NAMALWA (cell line): ENCODE data around the gene GPSM3.
"Not testable (repeated sequence)": the region's sequence is repeated elsewhere in the genome, so short reads cannot be mapped to it uniquely, and the experiment has no call there.

Source experiments
- DNase-seq: peaks from one replicate; pipeline ENCODE4 v3.0.0-alpha.2; 2015; ENCODE audit warnings: low spot score

The GPSM3 gene

GRCh38 chr6:32187009-32187709 lies 5.3 kb downstream of the GPSM3 start:
- no peak for DNase-seq

- not testable (repeated sequence) for DNase-seq
Observed at GRCh38 chr6:32186151-32186840, 6.1 kb downstream of the GPSM3 start.

- not testable (repeated sequence) for DNase-seq
Observed at GRCh38 chr6:32185681-32186131, 6.7 kb downstream of the GPSM3 start.

GRCh38 chr6:32184084-32184640 lies 8.3 kb downstream of the GPSM3 start, which contains the start of gene AGER:
Gene AGER (minus strand): TSS chr6:32184253. CDS start chr6:32184222, 31 bp downstream.
- DNase-seq: no peak

GRCh38 chr6:32183483-32184083 lies 8.9 kb downstream of the GPSM3 start:
- no peak for DNase-seq

GRCh38 chr6:32183030-32183429 lies 9.4 kb downstream of the GPSM3 start:
- no peak for DNase-seq

- no peak for DNase-seq
Observed at GRCh38 chr6:32182555-32182981, 9.9 kb downstream of the GPSM3 start.

GRCh38 chr6:32181915-32182529 lies 10.4 kb downstream of the GPSM3 start:
- DNase-seq: no peak

- DNase-seq: no peak
Observed at GRCh38 chr6:32181148-32181702, 11.2 kb downstream of the GPSM3 start.

GRCh38 chr6:32179766-32180405 lies 12.6 kb downstream of the GPSM3 start:
- DNase-seq: no peak

- DNase-seq: peak; percentile 39
Observed at GRCh38 chr6:32178547-32179440, 13.6 kb downstream of the GPSM3 start.

GRCh38 chr6:32177788-32178546 lies 14.5 kb downstream of the GPSM3 start, which contains the start of gene RNF5:
Gene RNF5 (plus strand): TSS chr6:32178405. CDS start chr6:32178512, 107 bp downstream.
- peak; percentile 100 for DNase-seq

- DNase-seq: peak; percentile 83
Observed at GRCh38 chr6:32177183-32177787, 15.2 kb downstream of the GPSM3 start.

- DNase-seq: no peak
Observed at GRCh38 chr6:32176476-32177182, 15.8 kb downstream of the GPSM3 start.

- peak; percentile 96 for DNase-seq
Observed at GRCh38 chr6:32175711-32176475, 16.6 kb downstream of the GPSM3 start, which contains the start of gene AGPAT1. Gene AGPAT1 (minus strand): TSS chr6:32176084. CDS start chr6:32171496, 4,588 bp downstream.

GRCh38 chr6:32175322-32175710 lies 17.1 kb downstream of the GPSM3 start:
- peak; percentile 36 for DNase-seq

GRCh38 chr6:32174416-32174815 lies 18.0 kb downstream of the GPSM3 start:
- DNase-seq: no peak
